ENCODE measurements around the gene EEF1A1. TPM values are rescaled to one million over a fixed set of nuclear protein-coding genes. Genes with fewer than 3 reads are reported as not detected.

EEF1A1 gene
- polyA plus RNA-seq, 1 donor (not counting 4 experiments of a cell fraction or from before 2014, with no cell fraction given): 11,226 TPM

DNA sequence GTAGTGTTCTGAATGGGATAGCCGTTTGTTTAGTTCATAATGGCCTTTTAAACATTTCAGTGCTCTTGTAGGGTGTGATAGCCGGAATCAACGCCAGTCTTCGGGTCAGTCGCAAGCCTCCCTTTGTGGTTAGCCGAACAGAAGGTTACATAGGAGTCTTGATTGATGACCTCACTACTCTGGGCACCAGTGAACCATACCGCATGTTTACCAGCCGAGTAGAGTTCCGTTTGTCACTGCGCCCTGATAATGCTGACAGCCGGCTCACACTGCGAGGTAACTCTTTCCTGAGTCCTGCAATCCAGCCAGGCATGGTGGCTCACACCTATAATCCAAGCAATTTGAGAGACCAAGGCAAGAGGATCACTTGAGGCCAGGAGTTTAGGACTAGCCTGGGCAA is 38.9 kb downstream of the EEF1A1 start:
- FAIRE-seq (no peak), DNase-seq (ENCODE audit: low read depth, low spot score) (no peak)
- Histone ChIP-seq H3K4me1 (ENCODE audit: control insufficient read depth, extremely low read depth, insufficient read depth, low read length) (no peaks in the 10 kb centered on the region), H3K27me3 (ENCODE audit: control insufficient read depth, extremely low read depth, insufficient read depth, low read length) (no peaks in the 10 kb centered on the region), H4K20me1 (ENCODE audit: control insufficient read depth, extremely low read depth, insufficient read depth, low read length) (no peaks in the 10 kb centered on the region), H3K27ac (ENCODE audit: control insufficient read depth, insufficient read depth, low read length) (no peak overlapping the region), H3K4me2 (ENCODE audit: control insufficient read depth, extremely low read depth, insufficient read depth, low read depth, low read length) (no peak overlapping the region), H2AFZ (ENCODE audit: control insufficient read depth, low read length) (no peak overlapping the region), H3K9ac (ENCODE audit: control insufficient read depth, extremely low read depth, insufficient read depth, low read length) (no peak overlapping the region), H3K9me3 (ENCODE audit: control insufficient read depth, low read depth, low read length) (no peaks in the 10 kb centered on the region), H3K79me2 (ENCODE audit: control insufficient read depth, insufficient read depth, low read length) (no peaks in the 10 kb centered on the region), H3K4me3 (ENCODE audit: control insufficient read depth in 2 of 3, extremely low read depth in 1 of 3, insufficient read depth in 2 of 3, low read depth in 1 of 3, low read length in 3 of 3) (no peak overlapping the region), H3K9me1 (ENCODE audit: control insufficient read depth, extremely low read depth, insufficient read depth, low read length) (no peaks in the 10 kb centered on the region), H3K36me3 (ENCODE audit: control insufficient read depth in 2 of 2, extremely low read depth in 1 of 2, insufficient read depth in 2 of 2, low read length in 2 of 2) (peaks cover 14 to 18% of the 10 kb centered on the region in 2 experiments)
- dilution Hi-C loops (cut with MboI; ENCODE audit: extremely low pct_ligation_motif_present, low sequenced_read_pairs): no loop called here
- TF ChIP-seq, protein P1, sequence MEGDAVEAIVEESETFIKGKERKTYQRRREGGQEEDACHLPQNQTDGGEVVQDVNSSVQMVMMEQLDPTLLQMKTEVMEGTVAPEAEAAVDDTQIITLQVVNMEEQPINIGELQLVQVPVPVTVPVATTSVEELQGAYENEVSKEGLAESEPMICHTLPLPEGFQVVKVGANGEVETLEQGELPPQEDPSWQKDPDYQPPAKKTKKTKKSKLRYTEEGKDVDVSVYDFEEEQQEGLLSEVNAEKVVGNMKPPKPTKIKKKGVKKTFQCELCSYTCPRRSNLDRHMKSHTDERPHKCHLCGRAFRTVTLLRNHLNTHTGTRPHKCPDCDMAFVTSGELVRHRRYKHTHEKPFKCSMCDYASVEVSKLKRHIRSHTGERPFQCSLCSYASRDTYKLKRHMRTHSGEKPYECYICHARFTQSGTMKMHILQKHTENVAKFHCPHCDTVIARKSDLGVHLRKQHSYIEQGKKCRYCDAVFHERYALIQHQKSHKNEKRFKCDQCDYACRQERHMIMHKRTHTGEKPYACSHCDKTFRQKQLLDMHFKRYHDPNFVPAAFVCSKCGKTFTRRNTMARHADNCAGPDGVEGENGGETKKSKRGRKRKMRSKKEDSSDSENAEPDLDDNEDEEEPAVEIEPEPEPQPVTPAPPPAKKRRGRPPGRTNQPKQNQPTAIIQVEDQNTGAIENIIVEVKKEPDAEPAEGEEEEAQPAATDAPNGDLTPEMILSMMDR (optimal IDR thresholded peaks at IDR 0.05 in 1 of 3, IDR thresholded peaks at IDR 0.05 in 1 of 3, conservative IDR thresholded peaks at IDR 0.05 in 1 of 3; ENCODE audit: extremely low read depth in 1 of 3, insufficient read depth in 2 of 3, low read length in 3 of 3): no peak
- no peak for TF ChIP-seq EZH2 (IDR thresholded peaks at IDR 0.05; ENCODE audit: low read length)

DNA sequence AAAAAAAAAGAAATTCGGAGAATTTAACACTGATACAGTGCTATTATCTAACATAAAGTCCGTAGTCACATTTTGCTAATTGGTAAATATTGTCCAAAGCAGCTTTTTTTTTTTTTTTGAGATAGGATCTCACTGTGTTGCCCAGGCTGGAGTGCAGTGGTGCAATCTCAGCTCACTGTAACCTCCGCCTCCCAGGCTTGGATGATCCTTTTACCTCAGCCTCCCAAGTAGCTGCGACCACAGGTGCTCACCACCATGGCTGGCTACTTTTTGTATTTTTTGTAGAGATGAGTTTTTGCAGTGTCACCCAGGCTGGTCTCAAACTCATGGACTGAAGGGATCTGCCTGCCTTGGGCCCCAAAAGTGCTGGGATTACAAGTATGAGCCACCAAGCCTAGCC is 43.4 kb downstream of the EEF1A1 start:
- no peaks in the 10 kb centered on the region for H3K9me1 ChIP-seq (ENCODE audit: control insufficient read depth, extremely low read depth, insufficient read depth, low read length)
- H3K9ac ChIP-seq (ENCODE audit: control insufficient read depth, extremely low read depth, insufficient read depth, low read length): no peak overlapping the region
- no peaks in the 10 kb centered on the region for H3K79me2 ChIP-seq (ENCODE audit: control insufficient read depth, insufficient read depth, low read length)
- H3K4me3 ChIP-seq (ENCODE audit: control insufficient read depth in 2 of 3, extremely low read depth in 1 of 3, insufficient read depth in 2 of 3, low read depth in 1 of 3, low read length in 3 of 3): no peak overlapping the region
- no peak overlapping the region for H3K27ac ChIP-seq (ENCODE audit: control insufficient read depth, insufficient read depth, low read length)
- dilution Hi-C loops (cut with MboI; ENCODE audit: extremely low pct_ligation_motif_present, low sequenced_read_pairs): no loop called here
- FAIRE-seq (no peak), DNase-seq (ENCODE audit: low read depth, low spot score) (no peak)
- no peak for TF ChIP-seq EZH2 (IDR thresholded peaks at IDR 0.05; ENCODE audit: low read length)
- TF ChIP-seq, protein P1 (optimal IDR thresholded peaks at IDR 0.05 in 1 of 3, IDR thresholded peaks at IDR 0.05 in 1 of 3, conservative IDR thresholded peaks at IDR 0.05 in 1 of 3; ENCODE audit: extremely low read depth in 1 of 3, insufficient read depth in 2 of 3, low read length in 3 of 3): no peak
- peaks cover 16 to 18% of the 10 kb centered on the region in 2 experiments for H3K36me3 ChIP-seq (ENCODE audit: control insufficient read depth in 2 of 2, extremely low read depth in 1 of 2, insufficient read depth in 2 of 2, low read length in 2 of 2)
- H2AFZ ChIP-seq (ENCODE audit: control insufficient read depth, low read length): no peak overlapping the region
- no peaks in the 10 kb centered on the region for H3K9me3 ChIP-seq (ENCODE audit: control insufficient read depth, low read depth, low read length)
- no peak overlapping the region for H3K4me2 ChIP-seq (ENCODE audit: control insufficient read depth, extremely low read depth, insufficient read depth, low read depth, low read length)
- no peaks in the 10 kb centered on the region for H3K4me1 ChIP-seq (ENCODE audit: control insufficient read depth, extremely low read depth, insufficient read depth, low read length)
- no peaks in the 10 kb centered on the region for H3K27me3 ChIP-seq (ENCODE audit: control insufficient read depth, extremely low read depth, insufficient read depth, low read length)
- H4K20me1 ChIP-seq (ENCODE audit: control insufficient read depth, extremely low read depth, insufficient read depth, low read length): no peaks in the 10 kb centered on the region
